COR-L47 (cell line): ENCODE results near the gene GALNT7.

Experiments
- DNase-seq: peaks from one replicate; lab custom pipeline; 2025; lab: John Stamatoyannopoulos, UW

Gene GALNT7

DNA sequence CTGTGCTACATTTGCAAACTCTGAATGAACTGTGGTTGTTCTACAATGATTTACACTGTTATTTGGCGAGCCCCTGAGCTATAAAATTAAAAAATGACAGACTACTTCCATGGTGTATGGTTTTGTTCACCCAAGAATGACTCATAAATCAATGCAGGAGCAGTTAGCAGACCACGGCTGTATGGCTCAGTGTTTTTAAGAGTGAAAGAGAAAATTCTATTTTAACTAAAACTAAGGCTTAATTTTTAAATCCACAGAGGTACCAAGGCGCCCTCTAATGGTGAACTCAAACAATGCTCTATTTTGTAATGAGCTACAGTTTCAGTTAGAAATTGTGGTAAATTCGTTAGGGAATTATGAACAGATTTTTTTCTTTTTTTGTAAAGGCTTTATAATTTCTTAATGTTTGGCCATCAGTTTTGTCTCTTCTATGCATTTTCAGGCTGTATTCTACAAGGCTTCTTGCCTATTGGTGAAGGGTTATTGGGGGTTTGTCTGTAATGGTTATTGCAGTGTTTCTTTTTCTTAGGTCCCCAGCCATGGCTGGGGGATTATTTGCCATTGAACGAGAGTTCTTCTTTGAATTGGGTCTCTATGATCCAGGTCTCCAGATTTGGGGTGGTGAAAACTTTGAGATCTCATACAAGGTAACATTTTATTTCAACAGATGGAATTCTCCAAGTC, 133.0 kb downstream of the GALNT7 start:
- DNase-seq: no peak

- DNase-seq: no peak
These were observed 139.2 kb downstream of the GALNT7 start for GRCh38 chr4:173307778-173308177.

- no peak for DNase-seq
These were observed 142.8 kb downstream of the GALNT7 start for GRCh38 chr4:173311368-173311767.

DNA sequence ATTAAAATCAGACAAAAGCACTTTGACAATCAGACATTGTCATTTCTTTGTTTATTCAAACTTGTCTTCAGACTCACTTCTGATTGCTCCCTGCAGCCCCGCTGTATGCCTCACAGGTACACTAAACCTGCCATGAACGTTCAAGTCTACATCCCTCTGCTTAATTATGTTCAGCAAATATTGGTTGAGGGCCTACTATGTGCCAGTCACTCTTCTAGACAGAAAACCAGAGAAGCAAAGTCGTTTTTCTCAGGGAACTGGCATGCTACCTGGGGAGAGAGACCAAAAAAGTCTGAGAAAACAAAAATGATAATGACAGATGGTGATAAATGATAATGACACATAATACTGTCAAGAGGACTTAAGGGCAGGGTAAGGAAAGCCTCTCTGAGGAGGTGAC, 146.1 kb downstream of the GALNT7 start:
- no peak for DNase-seq

- DNase-seq: no peak
These were observed 147.4 kb downstream of the GALNT7 start for GRCh38 chr4:173316060-173316459.

GRCh38 chr4:173317004-173317403, 148.4 kb downstream of the GALNT7 start:
- DNase-seq: no peak

- DNase-seq: no peak
These were observed 149.6 kb downstream of the GALNT7 start for GRCh38 chr4:173318240-173318639.

GRCh38 chr4:173318648-173319211, 150.1 kb downstream of the GALNT7 start:
- peak; percentile 39 for DNase-seq

DNA sequence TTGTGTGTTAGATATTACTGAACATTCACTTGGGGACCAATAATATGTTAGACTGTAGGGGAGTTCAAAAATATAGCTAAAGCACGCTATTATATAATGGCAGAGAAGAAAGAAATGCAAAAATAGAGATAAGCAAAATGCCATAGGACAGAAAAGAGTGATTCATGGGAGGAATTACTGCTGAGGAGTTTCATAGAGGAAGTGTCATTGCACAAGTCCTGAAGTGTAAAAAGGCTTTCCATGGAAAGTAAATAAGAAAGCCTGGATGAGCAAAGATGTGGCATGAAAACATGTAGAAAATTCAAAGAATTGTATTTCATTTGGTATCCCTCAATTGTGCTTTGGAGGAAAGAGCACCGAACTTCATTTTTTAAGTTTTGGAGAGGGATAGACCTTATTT, 151.1 kb downstream of the GALNT7 start:
- DNase-seq: no peak

DNA sequence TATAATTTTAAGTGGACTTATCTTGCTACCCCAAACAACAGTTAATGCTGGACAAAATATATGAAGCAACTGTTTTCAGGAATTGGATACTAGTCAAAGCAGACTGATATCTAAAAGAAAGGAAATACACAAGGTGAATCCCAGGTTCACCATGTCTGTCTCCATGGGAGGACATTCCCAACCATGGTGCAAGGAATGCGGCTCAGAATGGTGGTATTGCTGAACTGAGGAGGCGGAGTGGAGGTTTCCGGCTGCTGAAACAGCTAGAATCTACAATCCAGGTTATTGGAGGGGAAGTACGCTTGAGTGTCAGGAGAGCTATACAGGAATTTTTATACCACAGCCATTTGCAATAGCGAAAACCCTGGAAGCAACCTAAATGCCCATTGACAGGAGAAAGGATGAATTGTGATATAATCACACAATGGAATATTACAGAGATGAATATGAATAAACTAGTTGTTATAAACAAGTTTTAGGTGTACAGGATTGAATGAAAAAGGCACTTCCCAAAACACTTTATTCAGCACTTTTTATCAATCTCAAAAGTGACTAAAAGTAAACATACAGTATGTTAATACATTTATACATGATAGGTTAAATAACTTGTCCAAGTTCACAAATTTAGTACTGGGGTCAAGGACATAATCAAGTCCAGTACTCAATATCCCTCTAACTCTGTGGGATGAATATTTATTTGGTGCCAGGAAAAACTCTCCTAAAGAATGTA, 156.6 kb downstream of the GALNT7 start:
- no peak for DNase-seq

GRCh38 chr4:173328236-173328901, 159.8 kb downstream of the GALNT7 start:
- DNase-seq: no peak

DNA sequence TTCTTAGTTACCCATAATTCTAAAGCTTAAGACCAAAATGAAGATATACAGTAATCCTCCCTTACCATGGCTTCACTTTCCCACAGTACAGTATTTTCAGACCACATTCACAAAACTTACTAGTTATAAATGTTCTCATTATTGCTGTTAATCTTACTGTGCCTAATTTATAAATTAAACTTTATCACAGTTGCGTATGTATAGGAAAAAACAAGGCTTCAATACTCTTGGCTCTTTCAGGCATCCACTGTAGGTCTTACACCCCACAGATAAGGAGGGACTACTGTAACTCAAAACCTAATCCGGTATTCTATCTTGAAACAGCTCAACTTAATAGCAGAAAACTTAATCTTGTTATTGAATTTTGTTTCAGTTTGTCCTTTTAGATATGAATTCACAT, 162.0 kb downstream of the GALNT7 start:
- DNase-seq: no peak

- no peak for DNase-seq
These were observed 163.4 kb downstream of the GALNT7 start for GRCh38 chr4:173332021-173332487.

DNA sequence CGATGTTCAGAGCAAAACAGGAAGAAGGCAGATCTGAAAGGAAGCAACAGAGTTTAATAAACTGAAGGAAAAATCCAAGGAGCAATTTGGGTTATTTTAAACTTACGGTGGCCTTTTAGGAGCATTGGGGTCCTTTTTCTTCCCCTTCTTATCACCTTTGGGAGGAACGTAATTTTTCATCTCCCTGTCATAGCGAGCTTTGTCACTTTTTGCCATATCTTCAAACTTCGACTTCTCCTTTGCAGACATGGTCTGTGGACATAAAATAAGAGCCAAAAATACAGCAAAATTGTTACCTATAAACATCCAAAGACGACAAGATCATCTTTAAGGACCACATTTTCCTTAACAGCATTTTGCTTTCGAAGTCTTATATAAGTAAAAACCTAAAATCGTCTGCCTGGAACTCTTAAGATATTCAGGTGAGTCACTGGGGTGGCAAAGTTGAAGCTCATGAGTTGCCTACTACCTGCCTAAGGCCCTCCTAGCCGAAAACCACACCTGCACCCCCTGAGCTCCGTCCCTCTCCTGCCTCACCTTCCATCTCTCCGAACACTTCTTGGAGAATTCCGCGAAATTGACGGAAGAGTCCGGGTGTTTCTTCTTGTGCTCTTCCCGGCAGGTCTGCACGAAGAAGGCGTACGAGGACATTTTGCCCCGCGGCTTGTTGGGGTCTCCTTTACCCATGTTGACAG, 164.5 kb downstream of the GALNT7 start:
- DNase-seq: no peak

- DNase-seq: peak; percentile 57
These were observed 165.1 kb downstream of the GALNT7 start for GRCh38 chr4:173333658-173334084.

DNA sequence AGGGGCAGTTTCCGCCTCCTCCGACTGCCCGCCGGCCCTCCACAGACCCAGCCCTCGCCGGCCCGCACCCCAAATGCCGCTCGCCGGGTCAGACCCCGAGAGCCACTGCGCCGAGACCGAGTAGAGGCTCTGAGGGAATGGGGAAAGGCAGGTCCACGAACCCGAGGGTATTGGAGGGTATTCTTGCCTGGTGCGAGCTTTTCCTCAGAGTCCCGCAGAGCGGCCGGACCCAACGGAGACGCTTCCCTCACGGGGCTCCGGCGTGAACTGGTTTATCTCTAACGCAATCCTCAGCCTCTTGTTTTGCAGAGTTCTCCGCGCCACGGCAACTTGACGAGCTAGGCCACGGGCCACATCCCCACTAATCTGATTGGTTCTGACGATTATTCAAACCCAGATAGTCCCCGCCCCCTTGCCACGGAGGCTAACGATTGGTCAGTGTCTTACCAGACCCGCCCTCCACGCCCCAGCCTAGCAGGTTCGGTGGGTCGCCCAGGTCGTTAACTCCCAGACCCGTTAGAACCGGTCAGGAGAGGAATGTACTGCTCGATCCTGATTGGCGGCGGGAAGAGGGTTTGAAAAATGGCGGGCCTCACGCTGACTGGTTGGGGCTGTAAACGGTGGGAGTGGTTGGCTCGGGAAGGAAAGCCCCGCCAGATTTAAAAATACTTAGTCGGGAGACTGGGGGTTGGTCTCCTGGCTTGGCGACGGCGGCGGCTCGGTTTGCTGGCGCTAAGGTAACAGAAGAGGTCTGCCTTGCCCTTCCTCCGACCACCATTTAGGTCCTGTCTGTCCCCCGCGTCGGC, 165.7 kb downstream of the GALNT7 start, which contains the start of gene HMGB2:
HMGB2 (minus strand) TSS at position 274 of the 806 bp plus-strand sequence. CDS start 709 bp downstream, outside the sequence.
- peak; percentile 100 for DNase-seq

- peak; percentile 90 for DNase-seq
These were observed 166.5 kb downstream of the GALNT7 start for GRCh38 chr4:173334891-173335752.

DNA sequence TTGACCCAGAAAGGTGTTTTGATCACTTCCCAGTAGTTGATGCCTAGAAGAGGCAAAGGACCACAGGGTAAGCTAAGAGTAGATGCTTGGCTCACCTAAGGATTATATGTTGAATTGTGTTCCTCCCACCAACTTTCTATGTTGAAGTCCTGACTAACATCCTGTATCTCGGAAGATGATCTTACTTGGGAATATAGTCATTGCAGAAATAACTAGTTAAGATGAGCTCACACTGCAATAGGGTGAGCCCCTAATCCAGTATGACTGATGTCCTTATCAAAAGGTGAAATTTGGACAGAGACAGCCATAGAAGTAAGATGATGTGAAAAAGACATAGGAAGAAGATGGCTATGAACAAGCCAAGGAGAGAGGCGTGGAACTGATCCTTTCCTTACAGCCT, 168.9 kb downstream of the GALNT7 start:
- DNase-seq: no peak

DNA sequence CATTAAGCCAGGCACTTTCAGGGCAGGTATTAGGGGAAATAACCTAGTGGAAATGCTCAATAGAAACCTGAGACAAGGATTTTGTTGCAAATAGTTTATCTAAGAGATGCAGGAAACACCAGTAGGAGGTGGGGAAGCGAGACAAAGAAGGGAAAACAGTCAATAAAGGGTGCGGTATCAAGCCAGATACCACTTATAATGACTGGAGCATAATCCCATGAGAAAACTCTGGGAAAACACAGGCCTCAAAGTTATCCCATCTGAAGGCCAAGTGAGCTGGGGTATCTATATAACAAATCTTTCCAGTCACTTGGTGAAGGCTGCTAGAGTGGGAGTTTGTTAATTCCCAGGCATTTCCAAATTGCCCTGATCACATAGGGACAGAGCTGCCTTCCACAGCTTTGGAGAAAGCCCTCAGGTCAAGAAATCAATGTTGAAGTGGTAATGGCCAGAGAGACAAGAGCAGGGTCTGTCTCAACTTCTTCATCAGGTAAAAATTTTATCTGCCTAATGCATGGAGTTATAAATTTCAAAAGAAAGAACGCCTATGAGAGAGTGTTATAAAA, 175.3 kb downstream of the GALNT7 start:
- DNase-seq: no peak

DNA sequence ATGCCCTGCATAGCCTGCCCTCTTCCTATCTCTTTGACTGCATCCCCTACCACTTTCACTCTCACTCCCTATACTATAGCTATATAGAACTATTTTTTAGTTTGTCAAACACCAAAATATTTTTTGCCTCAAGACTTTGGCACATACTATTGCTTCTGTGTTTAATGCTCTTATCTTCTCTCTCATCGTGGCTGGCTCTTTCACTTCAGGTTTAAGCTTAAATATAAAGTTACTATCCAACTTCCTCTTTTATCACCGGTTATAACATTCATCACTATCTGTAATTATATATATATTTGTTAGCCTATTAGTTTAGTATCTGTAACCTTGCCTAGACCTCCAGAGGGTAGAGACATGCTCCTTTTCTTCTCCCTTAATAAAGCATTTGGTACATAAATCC, 177.0 kb downstream of the GALNT7 start:
- no peak for DNase-seq
